ENCODE measurements around the gene MMP17. TPM values are rescaled to one million over a fixed set of nuclear protein-coding genes. Genes with fewer than 3 reads are reported as not detected.

The MMP17 gene
- total RNA-seq, 2 experiments from 2014 or later: not detected

GRCh38 chr12:131857908-131858850 is 30.0 kb downstream of the MMP17 start:
- CTCF ChIA-PET (ENCODE audit: unreplicated experiment): no interaction called here
- no peak for DNase-seq (ENCODE audit: low spot score)
- TF ChIP-seq CTCF (conservative IDR thresholded peaks at IDR 0.05; ENCODE audit: low read length) (no peak), EZH2phosphoT487 (IDR thresholded peaks at IDR 0.05; ENCODE audit: borderline replicate concordance, low read depth, low read length) (no peak)
- POLR2A ChIA-PET: no interaction called here
- H3K4me3 ChIP-seq (ENCODE audit: low read depth, low read length, poor library complexity, severe bottlenecking): no peak overlapping the region
- no peaks in the 10 kb centered on the region for H3K9me3 ChIP-seq (ENCODE audit: low read length)
- no peaks in the 10 kb centered on the region for H3K4me1 ChIP-seq (ENCODE audit: insufficient read depth, low read length, poor library complexity, severe bottlenecking)
- no peaks in the 10 kb centered on the region for H4K20me1 ChIP-seq (ENCODE audit: insufficient read depth, low read length)
- intact Hi-C loops (cut with micrococcal nuclease; ENCODE audit: unreplicated experiment): no loop called here
- H3K27ac ChIP-seq (ENCODE audit: low read depth, low read length, poor library complexity, severe bottlenecking): no peak overlapping the region
- H2AFZ ChIP-seq (ENCODE audit: low read length): no peak overlapping the region
- BruUV-seq (replicated peaks): no TSS peak
- H3K9me2 ChIP-seq (ENCODE audit: insufficient read depth, low read length): no peaks in the 10 kb centered on the region
- H3K36me3 ChIP-seq (ENCODE audit: insufficient read depth, low read length): no peaks in the 10 kb centered on the region
- no peak overlapping the region for H3K4me2 ChIP-seq (ENCODE audit: low read length)
- H3K79me2 ChIP-seq (ENCODE audit: insufficient read depth, low read depth, low read length): no peaks in the 10 kb centered on the region

DNA sequence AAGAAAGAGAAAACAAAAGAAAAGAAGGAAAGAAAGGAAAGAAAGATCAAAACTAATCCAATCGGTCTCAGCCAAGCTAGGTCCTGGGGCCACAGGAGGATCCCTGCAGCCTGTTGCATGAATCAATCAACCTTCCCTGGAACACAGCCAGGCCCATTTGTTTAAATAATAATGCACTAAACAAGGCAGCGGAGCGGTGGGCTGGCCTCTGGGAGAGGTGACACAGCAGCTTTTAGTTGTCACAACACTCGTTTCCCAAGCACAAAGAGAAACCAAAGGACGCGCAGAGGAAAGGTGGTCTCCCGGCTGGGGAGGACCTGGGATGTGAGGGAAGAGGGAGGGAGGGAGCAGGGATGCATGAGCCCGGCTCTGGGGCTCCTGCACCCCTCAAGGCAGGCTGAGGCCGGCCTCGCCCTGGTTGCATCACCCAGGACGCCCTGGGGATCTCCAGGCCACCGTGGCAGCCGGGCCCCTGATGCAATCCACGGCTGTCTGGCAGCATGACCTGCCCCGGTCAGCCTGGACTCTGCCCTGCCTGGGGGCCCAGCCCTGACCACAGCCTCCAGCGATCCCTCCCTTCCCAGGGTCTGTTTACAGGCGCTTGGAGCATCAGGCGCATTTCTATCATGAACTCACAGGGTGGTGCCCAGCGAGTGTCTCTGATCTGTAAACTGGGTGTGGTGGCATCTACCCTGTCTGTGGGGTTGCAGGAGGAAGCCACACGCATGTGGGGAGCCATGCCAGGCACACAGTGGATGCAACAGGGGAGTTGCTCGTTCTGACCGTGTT is 32.5 kb downstream of the MMP17 start:
- no peaks in the 10 kb centered on the region for H4K20me1 ChIP-seq (ENCODE audit: insufficient read depth, low read length)
- no peak overlapping the region for H3K4me2 ChIP-seq (ENCODE audit: low read length)
- no peak overlapping the region for H2AFZ ChIP-seq (ENCODE audit: low read length)
- intact Hi-C loops (cut with micrococcal nuclease; ENCODE audit: unreplicated experiment): no loop called here
- ChIA-PET CTCF (ENCODE audit: unreplicated experiment) (no interaction called here), POLR2A (no interaction called here)
- H3K27ac ChIP-seq (ENCODE audit: low read depth, low read length, poor library complexity, severe bottlenecking): no peak overlapping the region
- H3K4me1 ChIP-seq (ENCODE audit: insufficient read depth, low read length, poor library complexity, severe bottlenecking): no peaks in the 10 kb centered on the region
- no peaks in the 10 kb centered on the region for H3K79me2 ChIP-seq (ENCODE audit: insufficient read depth, low read depth, low read length)
- no peaks in the 10 kb centered on the region for H3K36me3 ChIP-seq (ENCODE audit: insufficient read depth, low read length)
- H3K4me3 ChIP-seq (ENCODE audit: low read depth, low read length, poor library complexity, severe bottlenecking): no peak overlapping the region
- H3K9me3 ChIP-seq (ENCODE audit: low read length): no peaks in the 10 kb centered on the region
- DNase-seq (ENCODE audit: low spot score): no peak
- BruUV-seq (replicated peaks): no TSS peak
- no peak for TF ChIP-seq EZH2phosphoT487 (IDR thresholded peaks at IDR 0.05; ENCODE audit: borderline replicate concordance, low read depth, low read length)
- TF ChIP-seq CTCF (conservative IDR thresholded peaks at IDR 0.05; ENCODE audit: low read length): no peak
- no peaks in the 10 kb centered on the region for H3K9me2 ChIP-seq (ENCODE audit: insufficient read depth, low read length)

Data from OCI-LY7 (cell line).